GM12878 (cell line): Measurements from ENCODE around the gene LRRN2. TPM values are rescaled to one million over a fixed set of nuclear protein-coding genes. Genes with fewer than 3 reads are reported as not detected.

ENCODE experiments used
- ATAC-seq: fragments of 200-7000 bp; cut with Tn5 transposase; 3 replicates; pipeline ENCODE4 v1.9.1; 2020; ENCODE audit warnings: mild to moderate bottlenecking, moderate library complexity
- BruUV-seq: library from RNA; stranded (reverse); fragments of 400-500 nt; replicated peaks from 2 replicates; lab custom pipeline; 2021; lab: Mats Ljungman, UMichigan
- CTCF ChIA-PET: fragments of 300-600 bp; sonication (Branson Sonifier 250); formaldehyde crosslinking; extraction: SDS; loops from one replicate; lab custom pipeline; 2021; ENCODE audit warnings: inconsistent platforms; lab: Yijun Ruan, JAX
- POLR2A ChIA-PET: fragments of 350-600 bp; formaldehyde crosslinking; extraction: SDS; loops from one replicate; lab custom pipeline; 2021; ENCODE audit warnings: inconsistent platforms; lab: Charles Lee
- RAD21 ChIA-PET: fragments of 300-600 bp; sonication (Branson Sonifier 250); formaldehyde crosslinking; loops from one replicate; lab custom pipeline; 2023; ENCODE audit warnings: antibody characterized with exemption; ENCODE audit not compliant: unreplicated experiment; lab: Charles Lee
- SMC1A ChIA-PET: fragments of 300-600 bp; sonication (Branson Sonifier 250); formaldehyde crosslinking; loops from one replicate; lab custom pipeline; 2023; ENCODE audit not compliant: unreplicated experiment, uncharacterized antibody; lab: Charles Lee
- DNase-seq: peaks from one replicate; pipeline ENCODE4 v3.0.0-alpha.2; 2011; ENCODE audit warnings: low read depth, low spot score
- FAIRE-seq: peaks from 3 replicates; lab custom pipeline; 2011; peaks lifted over from hg19 to GRCh38; lab: Jason Lieb, UNC
- H2AFZ ChIP-seq: 2 replicates; pipeline ENCODE4 v1.6.0; 2011; ENCODE audit warnings: low read depth, low read length, control low read depth; ENCODE audit not compliant: control insufficient read depth
- H3K27ac ChIP-seq: 2 replicates; pipeline ENCODE4 v1.5.1; 2011; ENCODE audit warnings: control low read depth; ENCODE audit not compliant: control insufficient read depth, insufficient read depth
- H3K27me3 ChIP-seq, 2 experiments: replicated peaks in 1 of 2; 2 replicates each; pipeline versions ENCODE4 v1.6.0 to v1.6.1; 2011; ENCODE audit warnings: low read length in 1 of 2; ENCODE audit not compliant: control insufficient read depth in 2 of 2, insufficient read depth in 2 of 2
- H3K36me3 ChIP-seq, 2 experiments: 2 replicates each; pipeline ENCODE4 v1.5.1; 2011; ENCODE audit warnings: low read length in 1 of 2; ENCODE audit not compliant: control insufficient read depth in 2 of 2, insufficient read depth in 2 of 2
- H3K4me1 ChIP-seq: 2 replicates; pipeline ENCODE4 v1.6.1; 2011; ENCODE audit warnings: mild to moderate bottlenecking, low read length, moderate library complexity, mixed read lengths; ENCODE audit not compliant: control insufficient read depth, insufficient read depth
- H3K4me2 ChIP-seq: 2 replicates; pipeline ENCODE4 v1.6.0; 2011; ENCODE audit warnings: control low read depth; ENCODE audit not compliant: control insufficient read depth, insufficient read depth
- H3K4me3 ChIP-seq: fragments of 200-600 bp; sonication (generic); 2 replicates; pipeline ENCODE4 v1.5.1; 2016
- H3K79me2 ChIP-seq: 2 replicates; pipeline ENCODE4 v1.6.0; 2011; ENCODE audit warnings: low read length; ENCODE audit not compliant: control insufficient read depth, insufficient read depth
- H3K9ac ChIP-seq: 2 replicates; pipeline ENCODE4 v1.8.0; 2011; ENCODE audit warnings: low read length, control low read depth, mixed read lengths; ENCODE audit not compliant: control insufficient read depth, insufficient read depth
- H3K9me3 ChIP-seq: replicated peaks from 3 replicates; pipeline ENCODE4 v1.5.1; 2011; ENCODE audit warnings: mild to moderate bottlenecking, low read length; ENCODE audit not compliant: control insufficient read depth, insufficient read depth
- H4K20me1 ChIP-seq: 2 replicates; pipeline ENCODE4 v1.6.0; 2011; ENCODE audit not compliant: control insufficient read depth, insufficient read depth
- DPF2 ChIP-seq: fragments of 450-650 bp; IDR thresholded peaks from 2 replicates; pipeline ENCODE4 v1.6.1; 2017; ENCODE audit warnings: mild to moderate bottlenecking
- FOXK2 ChIP-seq: fragments of 450-650 bp; IDR thresholded peaks from 2 replicates; pipeline ENCODE4 v1.6.1; 2017; ENCODE audit warnings: mild to moderate bottlenecking, moderate library complexity
- HDAC2 ChIP-seq: fragments of 200-600 bp; sonication (generic); IDR thresholded peaks from 2 replicates; pipeline ENCODE4 v1.6.1; 2017
- JUND ChIP-seq: IDR thresholded peaks from 2 replicates; pipeline ENCODE4 v1.6.1; 2012; ENCODE audit warnings: low read depth, mild to moderate bottlenecking, low read length, improper control_type of control experiment, moderate library complexity
- KAT2A ChIP-seq: conservative IDR thresholded peaks from 2 replicates; pipeline ENCODE4 v1.6.1; 2011; ENCODE audit warnings: low read depth, low read length; ENCODE audit not compliant: control insufficient read depth
- KDM1A ChIP-seq: fragments of 200-600 bp; sonication (generic); IDR thresholded peaks from 2 replicates; pipeline ENCODE4 v1.6.1; 2016; ENCODE audit warnings: borderline replicate concordance
- NFIC ChIP-seq: IDR thresholded peaks from 2 replicates; pipeline ENCODE4 v1.6.1; 2012; ENCODE audit warnings: low read depth, mild to moderate bottlenecking, inconsistent platforms, low read length, moderate library complexity
- NR2F1 ChIP-seq: fragments of 450-650 bp; conservative IDR thresholded peaks from 2 replicates; pipeline ENCODE4 v1.6.1; 2017; ENCODE audit warnings: mild to moderate bottlenecking
- RB1 ChIP-seq: fragments of 450-650 bp; formaldehyde crosslinking; IDR thresholded peaks from 2 replicates; pipeline ENCODE4 v1.6.1; 2017; ENCODE audit warnings: mild to moderate bottlenecking, borderline replicate concordance
- RELA ChIP-seq: fragments of 450-650 bp; IDR thresholded peaks from 2 replicates; pipeline ENCODE4 v1.8.0; 2014; ENCODE audit warnings: borderline replicate concordance; ENCODE audit not compliant: partially characterized antibody
- WRNIP1 ChIP-seq: IDR thresholded peaks from 2 replicates; pipeline ENCODE4 v1.6.1; 2011; ENCODE audit warnings: low read depth, low read length, improper control_type of control experiment, borderline replicate concordance
- WGBS: methylation state at CpG from one replicate; pipeline ENCODE4 v1.1.6; 2016; ENCODE audit warnings: low lambda C conversion rate; ENCODE audit not compliant: insufficient replicate concordance, insufficient coverage; ENCODE audit errors: missing lambda C conversion rate; 5-methylcytosine and 5-hydroxymethylcytosine counted together
- in situ Hi-C: fragments of 300-500 bp; cut with MboI; formaldehyde crosslinking; loops from 9 replicates; pipeline ENCODE4 v1.14.3; 2018; ENCODE audit warnings: mixed read lengths
- intact Hi-C: fragments of 100-400 bp; cut with micrococcal nuclease; formaldehyde crosslinking; loops from one replicate; pipeline ENCODE4 v1.14.2; 2022; ENCODE audit not compliant: unreplicated experiment
- polyA plus RNA-seq, 11 experiments: library from polyadenylated mRNA; depleted of rRNA in 4 of 11; unstranded in 6 of 11; stranded (reverse) in 5 of 11; fragments of >200 nt; fragmentation: Nextera tagmentation in 4 of 11; fragmentation: Illumina TruSeq in 1 of 11; extraction: Ambion mirVana in 4 of 11; extraction: Trizol in 1 of 11; gene quantifications; 1 replicate in 1 of 11; 2 replicates in 10 of 11; pipeline versions ENCODE4 v1.2.1 to v1.2.3, GENCODE V29; 2011 to 2016; ENCODE audit warnings: inconsistent platforms in 2 of 11, missing spikeins in 2 of 11, low read depth in 1 of 11
- total RNA-seq, 4 experiments: library from RNA; depleted of rRNA in 3 of 4; stranded (reverse); fragments of >200 nt in 3 of 4; fragmentation: Illumina TruSeq in 1 of 4; extraction: Trizol in 1 of 4; gene quantifications; 2 replicates each; pipeline versions ENCODE4 v1.2.1 to v1.2.3, GENCODE V29; 2013 to 2021
- TF ChIP-seq, protein P1 (sequence below): fragments of 450-650 bp; IDR thresholded peaks from 2 replicates; pipeline ENCODE4 v1.6.1; 2018; ENCODE audit warnings: mild to moderate bottlenecking, low read depth, moderate library complexity; ENCODE audit not compliant: partially characterized antibody
- TF ChIP-seq, protein P2 (sequence below): IDR thresholded peaks from 2 replicates; pipeline ENCODE4 v1.6.1; 2011; ENCODE audit warnings: low read depth, mild to moderate bottlenecking, low read length, moderate library complexity, borderline replicate concordance; ENCODE audit errors: extremely low read depth
- TF ChIP-seq, protein P3 (sequence below): fragments of 450-650 bp; formaldehyde crosslinking; IDR thresholded peaks from 2 replicates; pipeline ENCODE4 v1.5.0; 2022; ENCODE audit warnings: mild to moderate bottlenecking, missing genetic modification characterization

The LRRN2 gene
- total and polyA plus RNA-seq, 10 of the 15 experiments (the other 5 are each of a cell fraction or from before 2014, with no cell fraction given): not detected

DNA sequence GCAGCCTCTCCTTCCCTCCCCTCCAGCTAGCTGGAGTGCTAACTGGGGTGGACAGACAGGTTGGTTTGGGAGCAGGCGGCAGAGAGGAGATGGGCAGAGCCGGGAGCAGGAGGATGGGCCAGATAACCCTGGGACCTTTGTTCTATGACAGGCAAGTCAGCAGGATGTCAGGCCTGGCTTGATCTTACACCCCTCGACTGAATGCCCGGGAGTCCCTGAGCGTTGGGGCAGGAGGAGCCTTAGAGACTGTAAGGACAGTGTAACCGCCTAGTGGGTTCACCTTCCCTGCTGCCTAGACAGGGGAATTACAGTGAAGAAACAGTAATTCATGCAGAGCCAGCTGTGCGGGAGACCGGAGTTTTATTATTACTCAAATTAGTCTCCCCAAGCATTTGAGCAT is 109.1 kb downstream of the LRRN2 start (continued):
- TF ChIP-seq, protein P1, sequence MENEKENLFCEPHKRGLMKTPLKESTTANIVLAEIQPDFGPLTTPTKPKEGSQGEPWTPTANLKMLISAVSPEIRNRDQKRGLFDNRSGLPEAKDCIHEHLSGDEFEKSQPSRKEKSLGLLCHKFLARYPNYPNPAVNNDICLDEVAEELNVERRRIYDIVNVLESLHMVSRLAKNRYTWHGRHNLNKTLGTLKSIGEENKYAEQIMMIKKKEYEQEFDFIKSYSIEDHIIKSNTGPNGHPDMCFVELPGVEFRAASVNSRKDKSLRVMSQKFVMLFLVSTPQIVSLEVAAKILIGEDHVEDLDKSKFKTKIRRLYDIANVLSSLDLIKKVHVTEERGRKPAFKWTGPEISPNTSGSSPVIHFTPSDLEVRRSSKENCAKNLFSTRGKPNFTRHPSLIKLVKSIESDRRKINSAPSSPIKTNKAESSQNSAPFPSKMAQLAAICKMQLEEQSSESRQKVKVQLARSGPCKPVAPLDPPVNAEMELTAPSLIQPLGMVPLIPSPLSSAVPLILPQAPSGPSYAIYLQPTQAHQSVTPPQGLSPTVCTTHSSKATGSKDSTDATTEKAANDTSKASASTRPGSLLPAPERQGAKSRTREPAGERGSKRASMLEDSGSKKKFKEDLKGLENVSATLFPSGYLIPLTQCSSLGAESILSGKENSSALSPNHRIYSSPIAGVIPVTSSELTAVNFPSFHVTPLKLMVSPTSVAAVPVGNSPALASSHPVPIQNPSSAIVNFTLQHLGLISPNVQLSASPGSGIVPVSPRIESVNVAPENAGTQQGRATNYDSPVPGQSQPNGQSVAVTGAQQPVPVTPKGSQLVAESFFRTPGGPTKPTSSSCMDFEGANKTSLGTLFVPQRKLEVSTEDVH: no peak
- no peak for TF ChIP-seq WRNIP1
- no peak for TF ChIP-seq NFIC
- TF ChIP-seq, protein P2, sequence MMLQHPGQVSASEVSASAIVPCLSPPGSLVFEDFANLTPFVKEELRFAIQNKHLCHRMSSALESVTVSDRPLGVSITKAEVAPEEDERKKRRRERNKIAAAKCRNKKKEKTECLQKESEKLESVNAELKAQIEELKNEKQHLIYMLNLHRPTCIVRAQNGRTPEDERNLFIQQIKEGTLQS: no peak
- TF ChIP-seq KDM1A: no peak
- TF ChIP-seq, all 136 proteins: peak for 0

DNA sequence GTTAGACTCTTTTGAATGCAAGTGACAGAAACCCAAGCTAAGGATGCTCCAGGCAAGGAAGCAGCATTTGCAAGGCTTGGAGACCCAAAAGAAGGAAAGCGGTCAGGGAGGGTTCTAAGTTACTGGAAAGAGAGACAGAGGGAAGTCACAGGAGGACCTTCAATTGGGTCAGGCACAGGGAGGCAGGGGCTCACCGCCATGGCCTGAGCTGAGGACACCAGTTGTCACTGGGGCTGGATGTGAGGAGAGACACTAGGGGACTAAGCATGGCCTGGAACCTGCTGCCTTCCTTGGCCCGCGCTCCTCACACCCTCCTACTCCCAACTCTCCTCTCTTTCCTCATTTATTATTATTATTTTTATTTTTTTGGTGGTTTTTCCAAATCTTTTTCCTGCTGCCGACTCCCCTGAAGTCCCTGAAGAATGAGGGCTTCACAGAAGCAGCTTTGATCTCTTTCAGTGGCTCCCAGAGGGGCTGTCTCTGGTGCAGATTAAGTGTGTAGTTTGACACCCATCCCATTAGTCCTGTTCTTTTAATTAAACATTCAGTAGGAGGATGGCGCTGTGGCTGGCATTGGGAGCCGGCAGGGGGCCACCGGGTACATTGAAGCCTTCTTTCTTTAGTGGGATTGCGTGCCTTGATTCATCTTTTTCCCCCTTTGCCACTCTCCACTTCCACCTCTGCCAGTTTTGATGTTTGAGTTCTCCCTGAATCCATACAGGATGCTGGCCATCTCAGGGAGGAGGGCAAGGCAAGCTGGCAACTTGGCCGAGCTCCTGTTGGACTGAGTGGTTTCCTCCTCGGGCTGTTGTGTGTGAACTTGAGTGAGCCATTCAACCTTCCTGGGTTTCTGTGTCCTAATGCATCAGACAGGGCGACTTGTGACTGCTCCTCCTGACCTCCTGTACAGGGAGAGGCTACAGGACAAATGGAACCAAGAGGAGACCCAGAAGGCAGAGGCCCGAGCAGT is 110.0 kb downstream of the LRRN2 start:
- H3K27me3 ChIP-seq: no peaks in the 10 kb centered on the region
- ChIA-PET CTCF (interaction anchor here (0.6 to 11.0 kb wide), 5 partner anchors 9 to 230 kb away, joined by 3 to 279 read pairs (median 13); no protein-coding TSS in a partner anchor), RAD21 (interaction anchor here (1.2 to 3.0 kb wide), 2 partner anchors 188 to 232 kb away, joined by 4 to 9 read pairs; no protein-coding TSS in a partner anchor), POLR2A (no interaction called here), SMC1A (interaction anchor here (1.8 to 2.1 kb wide), 2 partner anchors 10 to 231 kb away, joined by 5 to 7 read pairs; no protein-coding TSS in a partner anchor)
- H3K9ac ChIP-seq: no peak overlapping the region
- intact Hi-C loops: no loop called here
- BruUV-seq: no TSS peak
- H2AFZ ChIP-seq: no peak overlapping the region
- no peaks in the 10 kb centered on the region; a peak in 2 of 4 replicates for H3K36me3 ChIP-seq
- H3K4me3 ChIP-seq: no peak overlapping the region
- H3K27ac ChIP-seq: no peak overlapping the region
- H3K4me2 ChIP-seq: no peak overlapping the region
- DNase-seq: no peak
- no peaks in the 10 kb centered on the region for H3K9me3 ChIP-seq
- WGBS: 78% methylated on average over 13 of the region's 13 CpGs
- peaks cover 18% of the 10 kb centered on the region for H3K4me1 ChIP-seq
- no peaks in the 10 kb centered on the region for H3K79me2 ChIP-seq
- no peak for FAIRE-seq
- ATAC-seq: no peak
- TF ChIP-seq KAT2A (no peak), RELA (no peak), HDAC2 (no peak), FOXK2 (no peak), DPF2 (no peak), NR2F1 (no peak), RB1 (no peak), JUND (no peak)
- TF ChIP-seq, protein P3, sequence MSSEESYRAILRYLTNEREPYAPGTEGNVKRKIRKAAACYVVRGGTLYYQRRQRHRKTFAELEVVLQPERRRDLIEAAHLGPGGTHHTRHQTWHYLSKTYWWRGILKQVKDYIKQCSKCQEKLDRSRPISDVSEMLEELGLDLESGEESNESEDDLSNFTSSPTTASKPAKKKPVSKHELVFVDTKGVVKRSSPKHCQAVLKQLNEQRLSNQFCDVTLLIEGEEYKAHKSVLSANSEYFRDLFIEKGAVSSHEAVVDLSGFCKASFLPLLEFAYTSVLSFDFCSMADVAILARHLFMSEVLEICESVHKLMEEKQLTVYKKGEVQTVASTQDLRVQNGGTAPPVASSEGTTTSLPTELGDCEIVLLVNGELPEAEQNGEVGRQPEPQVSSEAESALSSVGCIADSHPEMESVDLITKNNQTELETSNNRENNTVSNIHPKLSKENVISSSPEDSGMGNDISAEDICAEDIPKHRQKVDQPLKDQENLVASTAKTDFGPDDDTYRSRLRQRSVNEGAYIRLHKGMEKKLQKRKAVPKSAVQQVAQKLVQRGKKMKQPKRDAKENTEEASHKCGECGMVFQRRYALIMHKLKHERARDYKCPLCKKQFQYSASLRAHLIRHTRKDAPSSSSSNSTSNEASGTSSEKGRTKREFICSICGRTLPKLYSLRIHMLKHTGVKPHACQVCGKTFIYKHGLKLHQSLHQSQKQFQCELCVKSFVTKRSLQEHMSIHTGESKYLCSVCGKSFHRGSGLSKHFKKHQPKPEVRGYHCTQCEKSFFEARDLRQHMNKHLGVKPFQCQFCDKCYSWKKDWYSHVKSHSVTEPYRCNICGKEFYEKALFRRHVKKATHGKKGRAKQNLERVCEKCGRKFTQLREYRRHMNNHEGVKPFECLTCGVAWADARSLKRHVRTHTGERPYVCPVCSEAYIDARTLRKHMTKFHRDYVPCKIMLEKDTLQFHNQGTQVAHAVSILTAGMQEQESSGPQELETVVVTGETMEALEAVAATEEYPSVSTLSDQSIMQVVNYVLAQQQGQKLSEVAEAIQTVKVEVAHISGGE: no peak
- no peaks in the 10 kb centered on the region for H4K20me1 ChIP-seq
- in situ Hi-C loops: no loop called here
